ENCODE data around the gene SUPT3H.

SUPT3H gene

GRCh38 chr6:45388328-45388727 is 10.6 kb upstream of the SUPT3H start:
- DNase-seq (ENCODE audit: low read depth in 2 of 2) = no peak

- DNase-seq (ENCODE audit: low read depth in 2 of 2) = no peak
These were observed 9.5 kb upstream of the SUPT3H start for GRCh38 chr6:45387236-45387635.

DNA sequence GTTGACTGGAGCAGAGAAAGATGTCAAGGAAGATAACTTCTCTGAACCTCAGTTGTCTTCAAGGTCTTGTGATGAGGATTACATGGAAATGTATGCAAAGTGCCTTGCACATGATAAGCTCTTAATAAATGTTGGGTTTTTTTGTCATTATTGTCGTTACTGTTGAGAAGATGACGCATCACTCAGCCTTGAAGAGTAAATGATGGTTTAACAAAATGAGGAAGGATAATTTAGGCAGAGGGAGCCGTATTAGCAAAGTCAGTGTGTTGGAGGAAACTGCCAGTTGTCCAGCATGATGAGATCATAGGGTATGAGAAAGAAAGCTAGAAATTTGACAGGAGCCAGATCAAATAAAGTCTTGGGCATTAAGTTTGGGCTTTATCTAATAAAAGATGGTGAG is 8.8 kb upstream of the SUPT3H start:
- DNase-seq (ENCODE audit: low read depth in 2 of 2) = no peak

DNA sequence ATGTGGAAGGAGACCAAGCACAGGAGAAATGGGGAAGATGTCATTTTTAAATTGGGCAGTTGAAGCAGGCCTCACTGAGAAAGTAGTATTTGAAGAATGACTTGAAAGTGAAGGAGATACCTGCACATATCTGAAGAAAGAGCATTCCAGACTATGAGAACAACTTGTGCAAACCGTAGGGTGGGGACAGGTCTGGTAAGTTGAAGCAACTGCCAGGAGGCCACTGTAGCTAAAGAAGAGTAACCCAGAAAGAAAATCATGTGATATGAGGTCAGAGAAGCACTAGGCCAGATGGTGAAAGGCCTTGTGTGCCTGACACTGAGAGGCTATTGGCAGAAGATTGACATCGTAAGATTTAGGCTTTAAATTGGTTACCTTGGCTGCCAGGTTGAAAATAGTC is 4.7 kb upstream of the SUPT3H start:
- no peak for DNase-seq (ENCODE audit: low read depth in 2 of 2)

DNA sequence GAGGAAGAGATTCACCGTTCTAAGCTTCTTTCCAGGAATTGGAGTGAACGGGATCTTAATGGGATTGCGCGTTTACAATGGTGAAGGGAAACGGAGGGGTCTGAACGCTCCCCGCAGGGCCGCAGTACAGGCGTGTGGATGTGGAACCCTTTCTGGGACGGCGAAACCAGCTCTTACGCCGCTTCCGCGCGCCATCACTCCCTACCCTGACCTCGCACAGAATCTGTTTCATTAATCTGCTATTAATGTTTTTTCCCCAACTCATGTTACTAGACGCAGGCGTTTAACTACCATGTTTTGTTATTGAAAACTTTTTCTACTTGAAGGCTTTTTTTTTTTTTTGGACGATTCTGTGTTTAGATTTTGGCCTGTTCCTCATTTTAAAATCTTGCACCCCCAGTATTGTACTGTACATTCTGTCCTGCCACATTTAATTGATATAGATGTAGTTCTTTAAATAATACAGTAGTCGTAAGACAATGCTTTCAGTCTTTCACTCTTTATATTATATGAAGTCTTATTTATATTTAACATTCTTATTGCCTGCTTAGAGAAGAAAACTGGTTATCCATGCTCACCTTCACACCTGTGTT is 696 bp upstream of the SUPT3H start:
- DNase-seq (ENCODE audit: low read depth in 2 of 2) = peak in 1 of 2 donors; percentile 27

- DNase-seq (ENCODE audit: low read depth in 2 of 2) = peak in 1 of 2 donors; percentile 79
These were observed 636 bp downstream of the SUPT3H start for GRCh38 chr6:45377043-45377553.

GRCh38 chr6:45376310-45377042 is 1.3 kb downstream of the SUPT3H start:
- no peak for DNase-seq (ENCODE audit: low read depth in 2 of 2)

GRCh38 chr6:45375449-45375848 is 2.3 kb downstream of the SUPT3H start:
- DNase-seq (ENCODE audit: low read depth in 2 of 2) = no peak

DNA sequence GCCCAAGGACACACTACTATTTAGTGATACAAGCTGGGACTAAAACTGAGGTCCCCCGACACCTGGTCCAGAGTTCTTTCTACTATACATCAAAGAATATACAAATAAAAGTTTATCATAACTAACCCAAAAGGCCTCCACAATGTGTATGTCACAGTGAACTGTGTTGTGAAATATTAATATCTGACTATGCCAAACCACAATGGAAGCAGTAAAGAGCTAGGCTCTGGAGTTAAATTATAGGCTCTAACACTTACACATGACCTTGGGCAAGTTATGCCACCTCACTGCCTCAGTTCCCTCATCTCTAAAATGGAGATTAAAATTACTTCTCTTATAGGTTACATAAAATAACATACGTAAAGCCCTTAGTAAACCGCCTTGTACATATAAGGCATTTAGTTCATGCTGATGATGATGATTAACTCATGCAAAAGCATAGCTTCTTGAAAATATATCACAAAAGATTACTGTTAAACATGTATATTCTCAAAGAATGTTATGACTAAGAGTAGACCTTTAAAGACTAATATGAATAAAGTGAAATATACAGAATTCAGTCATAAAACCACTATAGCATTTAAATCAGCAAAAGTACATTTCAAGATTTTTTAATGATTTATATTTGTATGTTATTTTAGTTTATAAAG is 5.7 kb downstream of the SUPT3H start:
- DNase-seq (ENCODE audit: low read depth in 2 of 2) = no peak

DNA sequence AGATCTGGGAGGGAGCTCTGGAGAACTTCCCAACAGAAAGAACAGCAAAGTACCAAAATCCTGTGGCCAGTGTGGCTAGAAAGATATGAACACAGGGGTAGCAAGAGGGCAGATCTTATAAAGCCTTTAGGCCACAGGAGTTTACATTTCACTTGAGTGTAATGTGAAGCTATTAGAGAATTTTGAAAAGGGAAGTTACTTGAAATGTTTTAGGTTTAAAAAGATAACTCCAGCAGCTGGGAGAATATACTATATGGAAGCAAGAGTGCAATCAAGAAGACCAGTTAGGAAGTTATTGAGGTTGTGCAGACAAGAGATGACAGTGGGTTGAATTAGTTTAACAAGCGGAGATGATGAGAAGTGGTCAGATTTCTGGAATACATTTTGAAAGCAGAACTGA is 7.9 kb downstream of the SUPT3H start:
- DNase-seq (ENCODE audit: low read depth in 2 of 2) = no peak

GRCh38 chr6:45367999-45368398 is 9.7 kb downstream of the SUPT3H start:
- DNase-seq (ENCODE audit: low read depth in 2 of 2) = no peak

DNA sequence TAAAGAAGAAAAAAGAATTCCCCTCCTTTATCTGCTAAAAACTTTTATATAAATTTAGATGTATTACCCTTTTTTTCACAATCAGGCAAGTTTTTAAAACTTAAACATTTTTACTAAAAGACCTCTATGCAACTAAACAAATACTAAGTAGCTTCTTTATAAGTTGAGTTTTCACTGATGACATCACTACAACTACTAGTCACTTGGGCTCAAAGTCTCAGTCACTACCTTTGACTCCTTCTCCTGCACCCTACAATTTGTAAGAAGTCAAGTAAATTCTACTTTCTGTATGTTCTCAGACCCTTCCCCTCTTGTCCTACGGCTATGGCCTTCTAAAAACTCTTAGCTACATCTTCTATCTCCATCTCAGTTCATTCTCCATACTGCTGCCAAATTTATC is 11.2 kb downstream of the SUPT3H start:
- DNase-seq (ENCODE audit: low read depth in 2 of 2) = no peak

DNA sequence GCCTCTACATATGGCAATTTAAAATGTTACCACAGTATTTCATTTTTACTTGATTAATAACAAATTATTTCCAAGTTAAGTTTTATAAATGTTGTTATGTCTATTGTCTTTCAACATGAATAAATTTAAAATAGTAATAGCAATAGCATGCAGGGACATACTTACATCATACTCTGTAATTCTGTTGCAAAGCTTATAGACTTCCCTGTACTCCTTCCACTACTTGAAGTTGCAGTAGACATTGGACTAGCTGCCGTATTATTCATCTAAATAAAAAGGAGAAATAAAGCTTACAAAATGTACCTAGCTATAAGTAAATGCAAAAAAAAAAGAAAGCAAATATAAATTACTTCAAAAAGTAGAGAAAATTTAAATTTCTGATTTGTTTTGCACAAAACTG is 12.7 kb downstream of the SUPT3H start:
- no peak for DNase-seq (ENCODE audit: low read depth in 2 of 2)

DNA sequence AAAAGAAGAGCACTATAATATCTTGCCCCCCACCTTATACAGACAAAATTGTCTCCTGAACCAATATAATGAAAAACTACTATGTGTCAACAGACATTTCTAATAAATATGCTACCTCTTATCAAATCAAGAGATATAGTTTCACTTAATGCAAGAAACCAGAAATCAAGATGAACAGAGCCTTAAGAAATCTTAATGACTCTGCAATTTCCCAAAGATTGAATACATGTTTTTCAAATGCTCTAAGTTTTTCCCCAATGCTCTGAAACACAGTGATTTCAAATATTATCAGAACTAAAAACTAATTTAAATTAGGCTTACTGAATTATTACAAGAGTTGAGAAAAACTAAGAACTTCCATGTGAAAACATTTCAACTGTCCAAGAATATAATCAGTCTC is 13.3 kb downstream of the SUPT3H start:
- no peak for DNase-seq (ENCODE audit: low read depth in 2 of 2)

DNA sequence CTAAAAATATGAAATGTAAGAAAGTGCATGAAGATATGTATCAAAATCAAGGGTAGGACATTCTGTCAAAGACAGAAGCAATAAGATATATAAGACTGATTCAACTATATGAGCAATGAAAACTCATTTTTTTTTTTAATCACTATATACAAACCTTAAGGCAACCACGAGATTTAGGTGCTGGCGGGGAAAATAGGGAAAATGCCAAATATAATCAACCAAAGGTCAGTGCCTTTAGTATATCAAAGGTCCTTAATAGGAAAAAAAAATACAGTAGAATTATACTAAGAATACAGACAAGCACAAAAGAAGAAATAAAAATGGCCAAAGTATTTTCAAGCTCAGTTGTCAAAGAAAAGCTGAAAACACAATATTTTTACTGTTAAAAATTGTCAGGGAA is 24.1 kb downstream of the SUPT3H start:
- DNase-seq (ENCODE audit: low read depth in 2 of 2) = no peak

GRCh38 chr6:45351667-45352066 is 26.1 kb downstream of the SUPT3H start:
- DNase-seq (ENCODE audit: low read depth in 2 of 2) = no peak

DNA sequence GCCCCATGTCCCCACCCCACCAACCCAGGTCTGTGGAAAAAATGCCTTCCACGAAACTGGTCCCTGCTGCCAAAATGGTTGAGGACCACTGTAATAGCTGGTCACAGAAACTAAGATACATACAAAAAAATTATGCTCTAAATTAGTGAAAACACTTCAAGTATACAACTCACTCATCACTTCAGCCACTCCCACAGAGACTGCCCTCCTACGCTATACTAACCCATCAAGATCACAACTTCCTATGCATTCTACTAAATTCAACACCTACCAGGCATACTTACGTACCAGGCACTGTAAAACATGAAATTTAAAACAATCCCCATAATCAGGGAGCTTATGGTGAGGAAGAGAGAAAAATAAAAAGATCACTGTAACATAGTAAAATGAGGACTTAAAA is 26.7 kb downstream of the SUPT3H start:
- no peak for DNase-seq (ENCODE audit: low read depth in 2 of 2)

DNA sequence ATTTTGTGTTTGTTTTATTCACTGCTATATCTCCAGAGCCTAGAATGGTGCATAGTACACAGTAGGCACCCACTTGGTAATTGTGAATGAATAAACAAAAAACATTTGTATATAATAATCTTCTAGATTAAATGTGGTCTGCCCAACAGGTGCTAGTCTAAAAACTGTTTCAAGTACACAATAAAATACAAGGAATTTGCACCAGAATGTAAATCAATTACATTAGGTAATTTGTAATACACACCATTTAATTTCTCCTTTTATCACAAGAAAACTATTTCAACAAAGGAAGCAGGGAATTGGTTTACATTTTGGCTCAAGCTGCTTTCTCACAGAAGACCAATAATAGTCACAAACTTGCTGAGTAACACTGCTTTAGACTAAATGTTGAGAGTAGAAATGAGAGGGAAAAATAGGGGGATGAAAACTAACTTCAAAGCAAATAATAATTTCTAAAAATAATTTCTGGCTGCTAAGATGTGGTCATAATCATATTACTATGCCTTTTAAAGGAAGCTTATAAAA is 27.5 kb downstream of the SUPT3H start:
- no peak for DNase-seq (ENCODE audit: low read depth in 2 of 2)

DNA sequence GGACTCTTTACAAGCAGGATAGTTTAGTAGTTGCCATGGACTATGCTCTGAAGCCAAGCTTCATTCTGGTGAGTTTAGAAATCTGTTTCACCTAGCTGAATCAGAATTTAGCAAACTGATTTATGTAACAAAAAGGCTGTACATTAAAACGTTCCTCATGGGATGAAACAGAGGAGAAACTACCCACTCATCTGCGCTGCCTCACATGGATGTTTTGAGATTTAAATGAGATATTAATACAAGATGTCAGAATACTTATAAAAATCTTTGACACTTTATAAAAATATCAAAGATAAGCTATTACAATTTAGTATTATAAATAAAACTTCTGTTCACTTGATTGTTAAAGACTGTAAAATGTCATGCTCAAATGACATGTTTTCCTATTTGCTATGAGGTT is 32.8 kb downstream of the SUPT3H start:
- DNase-seq (ENCODE audit: low read depth in 2 of 2) = no peak

- no peak for DNase-seq (ENCODE audit: low read depth in 2 of 2)
These were observed 49.2 kb downstream of the SUPT3H start for GRCh38 chr6:45328523-45328922.

DNA sequence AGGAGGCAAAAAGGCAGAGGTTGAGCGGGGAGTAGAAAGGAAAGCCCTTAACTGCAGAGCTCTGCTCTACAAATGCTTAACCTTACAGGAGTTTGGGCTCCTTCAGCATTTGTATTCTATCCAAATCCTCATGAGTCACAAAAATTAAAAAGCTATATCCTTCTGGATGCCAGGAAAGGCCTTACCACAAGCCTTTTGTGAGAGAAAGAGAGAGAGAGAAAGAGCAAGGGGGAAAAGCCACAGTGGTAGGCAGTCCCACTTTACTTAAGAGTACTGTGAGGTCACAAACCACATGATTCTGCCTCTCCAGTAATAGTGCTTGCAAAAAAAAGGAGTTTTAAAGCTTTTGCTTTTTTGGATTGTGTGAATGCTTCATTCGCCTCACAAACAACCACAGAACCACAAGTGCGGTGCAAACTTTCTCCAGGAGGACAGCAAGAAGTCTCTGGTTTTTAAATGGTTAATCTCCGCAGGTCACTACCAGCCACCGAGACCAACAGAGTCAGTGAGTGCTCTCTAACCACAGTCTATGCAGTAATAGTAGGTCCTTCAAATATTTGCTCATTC is 49.7 kb downstream of the SUPT3H start, which contains the start of gene RUNX2:
TSS of gene RUNX2 (plus strand) at position 375 of the 567 bp plus-strand sequence. CDS start 397 bp downstream, outside the sequence.
- no peak for DNase-seq (ENCODE audit: low read depth in 2 of 2)

GRCh38 chr6:45326698-45327417 is 50.9 kb downstream of the SUPT3H start:
- DNase-seq (ENCODE audit: low read depth in 2 of 2) = no peak
